WTC11 (cell line): ENCODE results near the gene BICD1. TPM values are rescaled to one million over a fixed set of nuclear protein-coding genes. Genes with fewer than 3 reads are reported as not detected.

ENCODE experiments used
- ATAC-seq: fragments of 200-7000 bp; cut with Tn5 transposase; 2 replicates; pipeline ENCODE4 v1.10.0; 2021; ENCODE audit warnings: mild to moderate bottlenecking, moderate library complexity
- CTCF ChIA-PET: fragments of 300-600 bp; sonication (Branson Sonifier 250); formaldehyde crosslinking; loops from one replicate; lab custom pipeline; 2021; ENCODE audit warnings: antibody characterized with exemption; lab: Charles Lee
- POLR2A ChIA-PET: fragments of 350-600 bp; sonication (Branson Sonifier 250); formaldehyde crosslinking; loops from one replicate; lab custom pipeline; 2021; ENCODE audit warnings: antibody characterized with exemption; lab: Charles Lee
- DNase-seq: peaks from one replicate; pipeline ENCODE4 v3.0.0; 2021; ENCODE audit warnings: low spot score
- H3K27ac Mint-ChIP-seq: 2 replicates; pipeline ENCODE4 v1.8.0; 2021; ENCODE audit warnings: mixed read lengths
- H3K27me3 Mint-ChIP-seq: 2 replicates; pipeline ENCODE4 v1.8.0; 2021; ENCODE audit warnings: low read depth, mild to moderate bottlenecking, moderate library complexity, mixed read lengths
- H3K36me3 Mint-ChIP-seq: 2 replicates; pipeline ENCODE4 v1.8.0; 2021; ENCODE audit warnings: mixed read lengths
- H3K4me1 Mint-ChIP-seq: 2 replicates; pipeline ENCODE4 v1.8.0; 2022; ENCODE audit warnings: mixed read lengths
- H3K4me3 Mint-ChIP-seq: 2 replicates; pipeline ENCODE4 v1.8.0; 2021; ENCODE audit warnings: mild to moderate bottlenecking, moderate library complexity, mixed read lengths
- H3K9me3 Mint-ChIP-seq: 2 replicates; pipeline ENCODE4 v1.8.0; 2021; ENCODE audit warnings: mixed read lengths
- ATF1 ChIP-seq: sonication (generic); formaldehyde crosslinking; IDR thresholded peaks from 2 replicates; pipeline ENCODE4 v1.8.1; 2023; ENCODE audit warnings: mild to moderate bottlenecking, moderate library complexity, missing genetic modification reagents
- ATF3 ChIP-seq: sonication (generic); formaldehyde crosslinking; conservative IDR thresholded peaks from 2 replicates; pipeline ENCODE4 v1.8.1; 2022; ENCODE audit warnings: mild to moderate bottlenecking, missing genetic modification reagents
- CREB1 ChIP-seq: sonication (generic); formaldehyde crosslinking; IDR thresholded peaks from 2 replicates; pipeline ENCODE4 v1.8.0; 2023; ENCODE audit warnings: mild to moderate bottlenecking, missing genetic modification reagents
- CREM ChIP-seq: sonication (generic); formaldehyde crosslinking; IDR thresholded peaks from 2 replicates; pipeline ENCODE4 v1.8.1; 2022; ENCODE audit warnings: mild to moderate bottlenecking, missing genetic modification reagents, moderate library complexity
- E2F5 ChIP-seq: sonication (generic); formaldehyde crosslinking; IDR thresholded peaks from 2 replicates; pipeline ENCODE4 v1.8.1; 2022; ENCODE audit warnings: mild to moderate bottlenecking, moderate library complexity, missing genetic modification reagents
- ELF4 ChIP-seq: sonication (generic); formaldehyde crosslinking; IDR thresholded peaks from 2 replicates; pipeline ENCODE4 v1.8.1; 2022; ENCODE audit warnings: low read depth, mild to moderate bottlenecking, moderate library complexity, missing genetic modification reagents
- FOXJ3 ChIP-seq: sonication (generic); formaldehyde crosslinking; IDR thresholded peaks from 2 replicates; pipeline ENCODE4 v1.9.0; 2021; ENCODE audit warnings: missing genetic modification reagents, mild to moderate bottlenecking, borderline replicate concordance
- FOXK1 ChIP-seq: sonication (generic); formaldehyde crosslinking; IDR thresholded peaks from 2 replicates; pipeline ENCODE4 v1.8.0; 2022; ENCODE audit warnings: mild to moderate bottlenecking, moderate library complexity, missing genetic modification reagents
- FOXP1 ChIP-seq: sonication (generic); formaldehyde crosslinking; IDR thresholded peaks from 2 replicates; pipeline ENCODE4 v1.8.0; 2022; ENCODE audit warnings: missing genetic modification reagents, mild to moderate bottlenecking, moderate library complexity, borderline replicate concordance
- GTF2I ChIP-seq: fragments of 250-450 bp; sonication (Bioruptor Pico); conservative IDR thresholded peaks from 2 replicates; pipeline ENCODE4 v1.4.0; 2021; ENCODE audit warnings: mild to moderate bottlenecking
- HMGA2 ChIP-seq: fragments of 250-450 bp; sonication (Bioruptor Pico); IDR thresholded peaks from 2 replicates; pipeline ENCODE4 v1.4.0; 2021; ENCODE audit warnings: mild to moderate bottlenecking, moderate library complexity
- NR1H2 ChIP-seq: sonication (generic); formaldehyde crosslinking; IDR thresholded peaks from 2 replicates; pipeline ENCODE4 v1.9.0; 2021; ENCODE audit warnings: mild to moderate bottlenecking, moderate library complexity, missing genetic modification reagents
- TEAD1 ChIP-seq: sonication (generic); formaldehyde crosslinking; IDR thresholded peaks from 2 replicates; pipeline ENCODE4 v1.8.0; 2022; ENCODE audit warnings: mild to moderate bottlenecking, missing genetic modification reagents
- USF2 ChIP-seq: sonication (generic); formaldehyde crosslinking; IDR thresholded peaks from 2 replicates; pipeline ENCODE4 v1.8.1; 2023; ENCODE audit warnings: mild to moderate bottlenecking, missing genetic modification reagents, moderate library complexity
- ZBTB21 ChIP-seq: sonication (generic); formaldehyde crosslinking; IDR thresholded peaks from 2 replicates; pipeline ENCODE4 v1.8.1; 2023; ENCODE audit warnings: mild to moderate bottlenecking, missing genetic modification reagents, borderline replicate concordance
- ZNF121 ChIP-seq: sonication (generic); formaldehyde crosslinking; IDR thresholded peaks from 2 replicates; pipeline ENCODE4 v1.8.0; 2023; ENCODE audit warnings: missing genetic modification reagents
- ZNF317 ChIP-seq: sonication (generic); formaldehyde crosslinking; IDR thresholded peaks from 2 replicates; pipeline ENCODE4 v1.8.1; 2023; ENCODE audit warnings: low read depth, mild to moderate bottlenecking, moderate library complexity, missing genetic modification reagents, borderline replicate concordance
- ZNF512 ChIP-seq: sonication (generic); formaldehyde crosslinking; IDR thresholded peaks from 2 replicates; pipeline ENCODE4 v1.8.1; 2022; ENCODE audit warnings: missing genetic modification reagents, borderline replicate concordance
- ZNF671 ChIP-seq: fragments of 250-450 bp; sonication (Bioruptor Pico); IDR thresholded peaks from 2 replicates; pipeline ENCODE4 v1.8.0; 2021; ENCODE audit warnings: mild to moderate bottlenecking
- total RNA-seq: library from RNA; stranded (reverse); gene quantifications from 3 replicates; pipeline ENCODE4 v1.2.3, GENCODE V29; 2021
- TF ChIP-seq, protein P1 (sequence below): fragments of 250-450 bp; sonication (Bioruptor Pico); IDR thresholded peaks from 2 replicates; pipeline ENCODE4 v1.9.0; 2021; ENCODE audit warnings: mild to moderate bottlenecking
- TF ChIP-seq, protein P2 (sequence below): fragments of 250-450 bp; sonication (Bioruptor Pico); IDR thresholded peaks from 2 replicates; pipeline ENCODE4 v1.9.0; 2021; ENCODE audit warnings: moderate library complexity, mild to moderate bottlenecking, inconsistent platforms, borderline replicate concordance
- TF ChIP-seq, protein P3 (sequence below): sonication (generic); formaldehyde crosslinking; conservative IDR thresholded peaks from 2 replicates; pipeline ENCODE4 v1.8.1; 2023; ENCODE audit warnings: mild to moderate bottlenecking, low read depth, missing genetic modification reagents, moderate library complexity

The BICD1 gene
- total RNA-seq, 1 experiment from 2014 or later, result 69.4 TPM

GRCh38 chr12:32208355-32208754 lies 101.7 kb downstream of the BICD1 start (continued):
- no peak for TF ChIP-seq ZBTB21 (CRISPR knock-in tag)

DNA sequence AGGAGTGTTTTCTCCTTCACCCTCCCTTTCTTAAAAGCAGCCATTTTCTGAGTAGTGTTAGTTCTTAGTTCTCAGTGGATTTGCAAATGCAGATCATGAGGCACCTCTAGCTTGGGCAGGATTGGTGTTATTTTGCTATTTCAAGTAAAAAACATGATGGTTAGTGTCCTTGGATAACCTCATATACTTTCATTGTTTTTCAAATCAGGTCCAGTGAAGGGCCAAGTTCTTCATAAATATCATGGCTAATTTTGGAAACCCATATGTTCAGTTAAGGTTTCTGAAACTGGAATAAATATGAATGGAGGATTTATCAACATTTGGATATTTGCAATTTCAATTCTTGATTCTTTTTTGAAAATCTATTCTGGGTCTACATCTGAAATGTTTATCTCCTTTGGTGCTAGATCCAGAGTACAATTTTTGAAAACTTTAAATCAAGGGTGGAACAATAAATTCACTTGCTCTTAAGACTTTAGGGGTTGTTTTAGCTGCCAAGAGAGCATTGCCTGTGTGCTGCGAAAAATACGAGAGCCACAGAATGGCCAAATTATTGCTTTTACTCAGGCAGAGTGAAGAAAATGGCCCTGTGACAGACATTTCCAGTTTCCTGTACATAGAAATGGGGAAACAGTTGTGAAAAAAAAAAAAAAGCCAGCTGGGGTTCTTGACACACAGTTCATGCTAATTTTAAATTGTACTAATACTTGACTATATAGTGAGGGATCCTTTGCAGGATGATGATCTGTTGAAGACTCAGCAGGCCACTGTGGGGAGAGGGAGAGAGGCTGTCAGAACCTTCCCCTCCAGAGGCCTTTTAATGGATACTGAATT lies 104.6 kb downstream of the BICD1 start:
- ChIA-PET POLR2A (no interaction called here), CTCF (interaction anchor here (1.2 kb wide), 1 partner anchor 151 kb away, joined by 3 read pairs; no protein-coding TSS in a partner anchor)
- Mint-ChIP-seq H3K9me3 (no peaks in the 10 kb centered on the region), H3K27me3 (no peaks in the 10 kb centered on the region), H3K4me3 (0 out of 2 replicates have a peak overlapping the region, but pooled peaks have one; percentile 3), H3K4me1 (peaks cover 47% of the 10 kb centered on the region), H3K36me3 (peaks cover 4% of the 10 kb centered on the region), H3K27ac (peak overlapping the region; percentile 95)
- TF ChIP-seq NR1H2, result no peak
- no peak for TF ChIP-seq GTF2I (CRISPR knock-in tag)
- no peak for TF ChIP-seq ATF3
- no peak for TF ChIP-seq CREB1 (CRISPR knock-in tag)
- TF ChIP-seq ELF4 (CRISPR knock-in tag), result no peak
- TF ChIP-seq ZNF671 (CRISPR knock-in tag), result no peak
- TF ChIP-seq FOXK1 (CRISPR knock-in tag), result no peak
- DNase-seq (no peak), ATAC-seq (no peak)

- no peaks in the 10 kb centered on the region for H3K9me3 Mint-ChIP-seq
- no peak overlapping the region for H3K4me3 Mint-ChIP-seq
- peaks cover 9% of the 10 kb centered on the region for H3K36me3 Mint-ChIP-seq
- no peak for TF ChIP-seq ZNF512
- no peak for TF ChIP-seq ATF1 (CRISPR knock-in tag)
- TF ChIP-seq GTF2I (CRISPR knock-in tag), result no peak
- ChIA-PET POLR2A (no interaction called here), CTCF (no interaction called here)
- DNase-seq (no peak), ATAC-seq (no peak)
- H3K4me1 Mint-ChIP-seq, result peaks cover 44% of the 10 kb centered on the region
- no peaks in the 10 kb centered on the region for H3K27me3 Mint-ChIP-seq
- H3K27ac Mint-ChIP-seq, result peak overlapping the region; percentile 95
Measured at GRCh38 chr12:32211900-32212156, 105.2 kb downstream of the BICD1 start.

GRCh38 chr12:32214723-32215122 lies 108.1 kb downstream of the BICD1 start:
- no peak overlapping the region for H3K4me3 Mint-ChIP-seq
- ChIA-PET POLR2A (no interaction called here), CTCF (no interaction called here)
- H3K36me3 Mint-ChIP-seq, result peaks cover 31% of the 10 kb centered on the region
- peaks cover 22% of the 10 kb centered on the region for H3K4me1 Mint-ChIP-seq
- ATAC-seq (no peak), DNase-seq (no peak)
- peaks cover 11% of the 10 kb centered on the region for H3K9me3 Mint-ChIP-seq
- H3K27me3 Mint-ChIP-seq, result no peaks in the 10 kb centered on the region
- H3K27ac Mint-ChIP-seq, result peak overlapping the region; percentile 26; the same call in 1 of the 2 replicates
- TF ChIP-seq GTF2I (CRISPR knock-in tag) (no peak), CREM (CRISPR knock-in tag) (no peak), E2F5 (CRISPR knock-in tag) (no peak), HMGA2 (CRISPR knock-in tag) (no peak), FOXJ3 (CRISPR knock-in tag) (no peak), TEAD1 (no peak), FOXP1 (CRISPR knock-in tag) (no peak), USF2 (no peak), ZNF121 (no peak), ZNF317 (CRISPR knock-in tag) (no peak)
- TF ChIP-seq, protein P1, sequence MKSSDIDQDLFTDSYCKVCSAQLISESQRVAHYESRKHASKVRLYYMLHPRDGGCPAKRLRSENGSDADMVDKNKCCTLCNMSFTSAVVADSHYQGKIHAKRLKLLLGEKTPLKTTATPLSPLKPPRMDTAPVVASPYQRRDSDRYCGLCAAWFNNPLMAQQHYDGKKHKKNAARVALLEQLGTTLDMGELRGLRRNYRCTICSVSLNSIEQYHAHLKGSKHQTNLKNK (CRISPR knock-in tag), result no peak
- TF ChIP-seq, protein P2, sequence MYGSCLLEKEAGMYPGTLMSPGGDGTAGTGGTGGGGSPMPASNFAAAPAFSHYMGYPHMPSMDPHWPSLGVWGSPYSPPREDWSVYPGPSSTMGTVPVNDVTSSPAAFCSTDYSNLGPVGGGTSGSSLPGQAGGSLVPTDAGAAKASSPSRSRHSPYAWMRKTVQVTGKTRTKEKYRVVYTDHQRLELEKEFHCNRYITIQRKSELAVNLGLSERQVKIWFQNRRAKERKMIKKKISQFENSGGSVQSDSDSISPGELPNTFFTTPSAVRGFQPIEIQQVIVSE (CRISPR knock-in tag), result no peak
- TF ChIP-seq, protein P3, sequence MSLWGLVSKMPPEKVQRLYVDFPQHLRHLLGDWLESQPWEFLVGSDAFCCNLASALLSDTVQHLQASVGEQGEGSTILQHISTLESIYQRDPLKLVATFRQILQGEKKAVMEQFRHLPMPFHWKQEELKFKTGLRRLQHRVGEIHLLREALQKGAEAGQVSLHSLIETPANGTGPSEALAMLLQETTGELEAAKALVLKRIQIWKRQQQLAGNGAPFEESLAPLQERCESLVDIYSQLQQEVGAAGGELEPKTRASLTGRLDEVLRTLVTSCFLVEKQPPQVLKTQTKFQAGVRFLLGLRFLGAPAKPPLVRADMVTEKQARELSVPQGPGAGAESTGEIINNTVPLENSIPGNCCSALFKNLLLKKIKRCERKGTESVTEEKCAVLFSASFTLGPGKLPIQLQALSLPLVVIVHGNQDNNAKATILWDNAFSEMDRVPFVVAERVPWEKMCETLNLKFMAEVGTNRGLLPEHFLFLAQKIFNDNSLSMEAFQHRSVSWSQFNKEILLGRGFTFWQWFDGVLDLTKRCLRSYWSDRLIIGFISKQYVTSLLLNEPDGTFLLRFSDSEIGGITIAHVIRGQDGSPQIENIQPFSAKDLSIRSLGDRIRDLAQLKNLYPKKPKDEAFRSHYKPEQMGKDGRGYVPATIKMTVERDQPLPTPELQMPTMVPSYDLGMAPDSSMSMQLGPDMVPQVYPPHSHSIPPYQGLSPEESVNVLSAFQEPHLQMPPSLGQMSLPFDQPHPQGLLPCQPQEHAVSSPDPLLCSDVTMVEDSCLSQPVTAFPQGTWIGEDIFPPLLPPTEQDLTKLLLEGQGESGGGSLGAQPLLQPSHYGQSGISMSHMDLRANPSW (CRISPR knock-in tag), result no peak
